ENCODE results near the gene MATCAP1.
A peak's percentile ranks its signal among the peaks of the same experiment; 100 is the strongest.

The MATCAP1 gene

DNA sequence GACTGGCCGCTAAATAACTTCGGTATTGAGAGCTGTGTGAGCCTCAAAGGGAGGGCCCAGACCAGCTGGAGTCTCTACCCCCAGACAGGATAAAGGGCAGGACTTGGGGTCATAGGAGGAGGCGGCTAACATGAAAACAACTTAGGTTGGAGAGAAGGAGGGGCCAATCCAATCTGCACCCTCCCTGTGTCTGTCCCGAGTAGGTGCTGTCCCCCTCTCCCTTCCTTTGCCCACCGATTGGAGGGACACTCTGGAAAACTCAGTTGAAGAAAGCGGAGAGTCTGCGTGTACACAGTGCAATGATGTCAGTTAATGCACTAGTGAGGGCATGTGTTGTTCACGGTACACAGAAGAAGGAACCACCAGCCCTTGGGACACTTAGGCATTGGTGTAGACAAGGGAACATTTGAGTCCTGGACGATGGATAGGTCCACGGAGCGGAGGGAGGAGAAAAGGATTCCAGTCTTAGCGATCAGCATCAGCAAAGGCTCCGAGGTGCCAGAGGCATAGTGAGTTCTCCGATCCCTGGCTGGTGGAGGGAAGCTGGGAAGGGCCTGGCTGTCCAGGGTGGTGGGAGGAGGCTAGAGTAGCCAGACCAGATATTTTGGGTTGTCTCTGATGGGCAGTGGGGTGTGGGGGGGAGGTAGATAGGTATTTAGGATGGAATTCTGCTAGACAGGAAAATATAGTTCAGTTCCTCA lies 12.7 kb downstream of the MATCAP1 start:
- DNase-seq = no peak

- DNase-seq = peak; percentile 40
Observed at GRCh38 chr16:67170168-67170948, 13.4 kb downstream of the MATCAP1 start, which contains the start of gene NOL3. TSS of gene NOL3 (plus strand) at chr16:67170538.

- DNase-seq = peak; percentile 40
Observed at GRCh38 chr16:67169642-67170167, 14.1 kb downstream of the MATCAP1 start.

- no peak for DNase-seq
Observed at GRCh38 chr16:67169011-67169451, 14.7 kb downstream of the MATCAP1 start.

DNA sequence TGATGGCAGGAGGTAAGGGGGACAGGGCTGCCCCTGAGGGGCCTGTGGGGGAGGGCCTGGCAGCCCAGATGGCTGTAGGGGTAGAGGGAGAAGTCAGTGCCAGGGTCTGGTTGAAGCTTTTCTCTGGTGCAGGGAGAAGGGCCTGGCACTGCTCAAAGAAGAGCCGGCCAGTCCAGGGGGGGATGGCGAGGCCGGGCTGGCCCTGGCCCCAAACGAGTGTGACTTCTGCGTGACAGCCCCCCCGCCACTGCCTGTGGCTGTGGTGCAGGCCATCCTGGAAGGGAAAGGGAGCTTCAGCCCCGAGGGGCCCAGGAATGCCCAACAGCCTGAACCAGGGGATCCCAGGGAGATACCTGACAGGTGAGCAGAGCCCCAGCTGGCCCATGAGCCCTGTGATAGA lies 16.2 kb downstream of the MATCAP1 start:
- DNase-seq = no peak

- DNase-seq = no peak
Observed at GRCh38 chr16:67166598-67167168, 17.1 kb downstream of the MATCAP1 start.

DNA sequence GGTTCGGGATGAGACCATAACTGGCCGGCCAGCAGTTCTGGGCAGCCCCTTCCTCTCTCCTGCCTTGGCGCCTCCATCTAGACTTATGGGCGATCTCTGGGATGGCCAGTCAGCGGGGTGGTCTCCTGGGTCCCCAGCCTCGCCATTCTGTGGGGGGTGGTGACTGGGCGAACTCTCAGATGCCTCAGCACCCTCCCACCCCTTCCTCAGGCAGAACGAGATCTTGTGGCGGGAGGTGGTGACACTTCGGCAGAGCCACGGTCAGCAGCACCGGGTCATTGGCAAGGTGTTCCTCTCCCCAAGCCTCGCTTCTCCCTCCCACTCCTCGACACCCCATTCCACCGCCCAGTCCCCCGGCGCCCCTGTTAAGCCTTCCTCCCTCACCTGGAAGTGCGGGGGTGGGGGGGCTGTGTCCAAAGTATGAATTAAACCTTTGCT lies 17.6 kb downstream of the MATCAP1 start:
- no peak for DNase-seq

- no peak for DNase-seq
Observed at GRCh38 chr16:67165121-67166078, 18.4 kb downstream of the MATCAP1 start.

GRCh38 chr16:67164599-67165061 lies 19.1 kb downstream of the MATCAP1 start, which contains the start of gene HSF4:
TSS of gene HSF4 (plus strand) at chr16:67164745. CDS start at chr16:67164812, 67 bp downstream.
- DNase-seq = no peak

DNA sequence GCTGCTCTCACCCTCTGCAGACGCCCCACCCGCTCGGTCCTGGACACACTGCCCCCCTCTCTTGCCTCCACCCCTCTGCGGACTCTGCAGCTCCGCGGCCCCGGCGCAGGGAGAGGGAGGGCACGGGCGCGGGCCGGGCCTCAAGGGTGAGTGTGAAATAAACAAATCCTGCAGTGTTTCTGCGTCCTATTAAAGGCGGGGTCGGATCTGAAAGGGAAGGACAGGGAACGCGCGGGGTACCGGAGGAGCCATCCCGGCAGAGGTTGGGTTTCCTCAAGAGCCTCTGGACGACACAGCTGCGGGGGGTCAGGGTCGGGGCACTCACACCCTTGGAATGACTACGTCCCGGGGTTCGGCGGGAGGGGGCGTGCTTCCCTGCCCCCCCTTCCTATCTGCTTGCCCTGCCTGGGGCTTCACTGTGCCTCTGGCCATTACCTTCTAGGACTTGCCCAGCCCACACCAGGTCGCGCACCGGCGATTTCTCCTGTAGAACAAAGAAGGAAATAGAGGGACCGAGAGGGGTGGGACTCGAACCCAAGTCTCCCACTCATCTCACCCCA lies 19.7 kb downstream of the MATCAP1 start:
- no peak for DNase-seq

- DNase-seq = peak; percentile 40
Observed at GRCh38 chr16:67163164-67163998, 20.4 kb downstream of the MATCAP1 start.

DNA sequence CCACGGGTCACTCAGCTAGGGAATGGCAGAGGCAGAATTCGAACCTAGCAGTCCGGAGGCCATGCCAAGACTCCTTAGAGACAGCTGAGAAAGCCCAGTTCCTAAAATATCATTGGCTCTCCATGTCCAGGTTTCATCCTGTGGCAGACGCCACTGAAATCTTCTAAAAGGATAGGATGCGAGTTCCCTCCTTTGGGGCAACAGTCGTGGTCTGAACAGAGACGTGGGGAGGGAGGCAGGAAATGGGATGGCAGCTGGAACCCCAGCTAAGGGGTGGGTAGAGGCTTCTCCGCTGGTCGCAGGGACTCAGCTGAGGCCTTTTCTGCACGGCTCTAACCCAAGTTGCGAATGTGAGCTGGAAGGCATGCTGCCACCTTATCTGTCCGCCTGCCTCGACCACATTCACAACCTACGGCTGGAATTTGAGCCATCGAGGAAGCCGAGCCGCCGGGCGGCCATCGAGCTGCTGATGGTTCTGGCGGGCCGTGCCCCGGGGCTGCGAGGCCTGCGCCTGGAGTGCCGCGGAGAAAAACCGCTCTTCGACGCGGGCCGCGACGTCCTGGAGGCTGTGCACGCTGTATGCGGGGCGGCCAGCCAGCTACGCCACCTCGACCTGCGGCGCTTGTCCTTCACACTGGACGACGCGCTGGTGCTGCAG lies 21.1 kb downstream of the MATCAP1 start:
- DNase-seq = no peak

- DNase-seq = no peak
Observed at GRCh38 chr16:67161595-67162058, 22.1 kb downstream of the MATCAP1 start.

DNA sequence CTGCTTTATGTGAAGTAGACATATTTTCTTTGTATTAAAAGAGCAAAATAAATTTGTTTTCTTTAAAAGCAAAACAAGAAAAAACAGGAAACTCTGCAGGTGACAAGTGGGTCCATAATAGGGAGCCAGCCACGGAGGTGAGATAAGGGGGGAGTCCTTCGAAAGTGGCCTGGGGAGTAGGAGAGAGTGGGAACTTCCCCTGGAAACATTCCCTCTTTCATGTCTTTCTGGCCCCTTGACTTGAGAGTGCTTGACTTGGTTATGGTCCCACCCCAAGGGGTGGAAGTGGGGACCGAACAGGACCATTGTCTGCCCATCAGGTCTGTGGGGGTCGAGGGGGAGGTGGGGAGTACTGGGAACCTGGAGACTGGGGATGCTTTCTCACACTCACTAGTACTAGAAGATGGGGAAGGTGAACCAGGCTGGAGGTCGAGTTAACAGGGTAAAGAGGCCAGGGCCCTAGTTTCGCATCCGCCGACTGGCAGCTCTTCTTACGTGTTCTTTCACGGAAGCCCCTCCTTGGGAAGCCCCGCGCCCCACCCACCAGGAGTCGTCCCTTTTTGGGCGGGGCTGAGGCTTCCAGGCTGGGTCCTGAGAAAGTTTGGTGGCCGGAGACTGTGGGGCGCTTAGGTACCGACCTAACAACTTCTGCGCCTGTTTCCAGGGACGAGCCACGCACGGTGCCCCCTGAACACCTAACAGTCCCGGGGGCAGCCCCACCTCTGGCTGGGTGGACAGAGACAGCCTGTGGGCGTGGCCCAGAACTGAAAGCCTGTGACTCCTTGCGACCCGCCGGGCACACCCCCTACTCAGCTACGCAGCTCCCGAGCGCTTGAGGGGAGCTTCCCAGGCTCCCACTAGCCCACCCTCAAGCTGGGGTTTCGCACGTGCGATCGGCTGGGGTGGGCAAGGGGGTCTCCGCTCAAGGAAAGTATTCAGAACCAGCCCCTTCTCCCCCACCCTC lies 24.8 kb downstream of the MATCAP1 start:
- peak; percentile 85 for DNase-seq

DNA sequence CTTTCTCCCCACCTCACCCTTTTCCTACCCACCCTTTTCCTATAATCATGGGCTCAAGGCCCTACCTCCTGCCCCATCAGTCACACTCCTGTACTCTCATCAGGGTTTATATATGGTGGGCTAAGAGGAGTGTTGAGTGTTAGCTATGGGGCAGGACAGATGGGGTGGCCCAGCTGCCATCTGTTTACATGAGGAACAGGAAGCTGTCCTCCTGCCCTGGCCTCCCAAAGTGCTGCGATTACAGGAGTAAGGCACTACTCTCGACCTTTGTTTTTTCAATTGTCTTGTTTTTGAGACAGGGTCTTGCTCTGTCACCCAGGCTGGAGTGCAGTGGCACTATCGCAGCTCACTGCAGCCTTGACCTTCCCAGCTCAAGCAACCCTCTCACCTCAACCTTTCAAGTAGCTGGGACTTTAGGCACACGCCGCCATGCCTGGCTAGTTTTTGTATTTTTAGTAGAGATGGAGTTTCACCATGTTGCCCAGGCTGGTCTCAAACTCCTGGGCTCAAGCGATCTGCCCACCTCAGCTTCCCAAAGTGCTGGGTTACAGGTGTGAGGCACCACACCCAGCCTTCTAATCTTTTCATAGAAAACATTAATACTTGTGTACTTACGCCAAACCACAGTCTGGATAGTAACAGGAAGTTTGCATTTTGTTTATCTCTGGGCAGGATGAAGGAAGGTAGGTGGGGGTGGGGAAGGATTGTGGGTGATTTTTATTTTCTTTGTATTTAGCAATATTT lies 25.7 kb downstream of the MATCAP1 start:
- DNase-seq = no peak

DNA sequence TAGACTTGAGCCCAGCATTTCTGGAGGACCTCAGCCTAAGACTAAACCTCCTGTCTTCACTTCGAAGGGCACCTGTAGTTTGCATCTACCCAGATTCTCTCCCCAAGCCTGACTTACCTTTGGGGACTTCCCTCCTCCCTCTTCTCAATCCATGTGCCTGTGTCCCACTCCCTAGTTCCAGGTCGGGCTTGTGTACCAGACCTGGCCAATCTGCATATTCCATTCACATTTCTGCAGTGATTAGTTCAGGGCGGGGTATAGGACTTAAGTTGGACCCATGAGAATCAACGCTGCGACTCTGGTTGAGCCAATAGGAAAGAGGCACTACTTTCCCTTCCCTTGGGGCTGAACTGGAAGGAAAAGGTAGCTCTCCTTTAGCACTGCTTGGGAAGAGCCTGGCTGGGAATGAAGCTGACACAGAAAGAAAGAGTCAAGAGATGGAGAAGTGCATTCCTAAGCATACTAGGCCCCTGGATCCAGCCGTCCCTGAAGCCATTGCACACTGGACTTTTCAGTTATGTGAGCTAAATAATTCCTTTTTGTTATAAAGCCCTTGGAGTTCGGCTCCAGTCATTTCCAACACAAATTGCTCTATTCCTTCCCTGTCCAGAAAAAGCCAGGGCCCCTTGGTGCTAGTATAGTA lies 26.5 kb downstream of the MATCAP1 start:
- no peak for DNase-seq

GRCh38 chr16:67156143-67156844 lies 27.5 kb downstream of the MATCAP1 start:
- no peak for DNase-seq

Data from activated naive CD4-positive, alpha-beta T cell treated with Interleukin-2 at 50 U/mL for 16 hours (primary cell).